Ishikawa (cell line): Measurements from ENCODE around the gene PLXDC2.

Source experiments
- CEBPB ChIP-seq: IDR thresholded peaks from 2 replicates; pipeline ENCODE4 v1.6.1; 2012
- CREB1 ChIP-seq: IDR thresholded peaks from 2 replicates; pipeline ENCODE4 v1.6.1; 2012; ENCODE audit warnings: low read depth
- EP300 ChIP-seq: IDR thresholded peaks from 2 replicates; pipeline ENCODE4 v1.6.1; 2012; ENCODE audit warnings: borderline replicate concordance
- MAX ChIP-seq: IDR thresholded peaks from 2 replicates; pipeline ENCODE4 v1.6.1; 2012
- NFIC ChIP-seq: IDR thresholded peaks from 2 replicates; pipeline ENCODE4 v1.6.1; 2012
- RAD21 ChIP-seq: IDR thresholded peaks from 2 replicates; pipeline ENCODE4 v1.6.1; 2012; ENCODE audit warnings: low read depth
- TAF1 ChIP-seq: IDR thresholded peaks from 2 replicates; pipeline ENCODE4 v1.6.1; 2012; ENCODE audit warnings: low read depth, mild to moderate bottlenecking
- TCF12 ChIP-seq: IDR thresholded peaks from 2 replicates; pipeline ENCODE4 v1.6.1; 2012; ENCODE audit warnings: low read depth
- TEAD4 ChIP-seq: IDR thresholded peaks from 2 replicates; pipeline ENCODE4 v1.6.1; 2012
- USF1 ChIP-seq: IDR thresholded peaks from 2 replicates; pipeline ENCODE4 v1.6.1; 2012
- YY1 ChIP-seq: IDR thresholded peaks from 2 replicates; pipeline ENCODE4 v1.6.1; 2012; ENCODE audit warnings: low read depth

GRCh38 chr10:19839552-19839951 is 23.3 kb downstream of the PLXDC2 start:
- no peak for TF ChIP-seq TAF1
- no peak for TF ChIP-seq YY1
- no peak for TF ChIP-seq CREB1
- no peak for TF ChIP-seq EP300
- no peak for TF ChIP-seq TCF12
- no peak for TF ChIP-seq MAX
- no peak for TF ChIP-seq USF1
- TF ChIP-seq TEAD4 = no peak
- no peak for TF ChIP-seq RAD21
- no peak for TF ChIP-seq CEBPB
- TF ChIP-seq NFIC = no peak
